ENCODE measurements around the gene LTO1. TPM values are rescaled to one million over a fixed set of nuclear protein-coding genes. Genes with fewer than 3 reads are reported as not detected.

LTO1 gene
- total and polyA plus RNA-seq, 2 experiments from 2014 or later = 20.1 to 23.3 TPM

DNA sequence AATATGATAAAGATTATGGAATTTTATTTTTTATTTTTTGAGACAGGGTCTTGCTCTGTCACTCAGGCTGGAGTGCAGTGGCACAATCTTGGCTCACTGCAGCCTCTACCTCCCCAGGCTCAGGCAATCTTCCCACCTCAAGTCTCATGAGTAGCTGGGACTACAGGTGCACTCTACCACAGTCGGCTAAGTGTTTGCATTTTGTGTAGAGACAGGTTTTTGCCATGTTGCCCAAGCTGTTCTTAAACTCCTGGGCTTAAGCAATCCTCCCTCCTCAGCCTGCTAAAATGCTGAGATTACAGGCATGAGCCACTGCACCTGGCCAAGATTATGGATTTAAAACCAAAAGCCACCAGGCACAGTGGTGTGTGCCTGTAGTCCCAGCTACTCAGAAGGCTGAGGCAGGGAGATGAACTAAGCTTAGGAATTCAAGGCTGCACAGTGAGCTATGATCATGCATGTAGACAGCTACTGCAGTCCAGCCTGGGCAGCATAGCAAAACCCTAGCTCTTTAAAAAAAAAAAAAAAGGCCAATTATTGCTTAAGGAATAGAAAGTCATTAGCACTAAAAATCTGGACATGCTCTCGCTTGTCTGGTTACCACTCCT, 54.4 kb downstream of the LTO1 start:
- Mint-ChIP-seq H3K4me1 (peaks cover 6% of the 10 kb centered on the region), H3K9me3 (no peaks in the 10 kb centered on the region; the same call in 2 of the 3 replicates), H3K4me3 (no peak overlapping the region), H3K36me3 (ENCODE audit: low read depth) (no peaks in the 10 kb centered on the region), H3K27me3 (ENCODE audit: insufficient read depth, low read depth, poor library complexity) (peaks cover 7% of the 10 kb centered on the region), H3K27ac (no peak overlapping the region)
- Histone ChIP-seq H4K20me1 (replicated peaks; ENCODE audit: insufficient read depth) (no peaks in the 10 kb centered on the region), H3K79me2 (replicated peaks; ENCODE audit: insufficient read depth) (no peaks in the 10 kb centered on the region), H3K36me3 (ENCODE audit: insufficient read depth) (no peaks in the 10 kb centered on the region), H3F3A (replicated peaks; ENCODE audit: low read depth) (no peaks in the 10 kb centered on the region), H3K27ac (ENCODE audit: low read depth) (no peak overlapping the region), H3K4me1 (ENCODE audit: insufficient read depth) (no peaks in the 10 kb centered on the region), H3K4me2 (no peak overlapping the region), H3K9me2 (ENCODE audit: insufficient read depth) (no peaks in the 10 kb centered on the region), H2AFZ (no peak overlapping the region), H3K4me3 (no peak overlapping the region), H3K27me3 (ENCODE audit: insufficient read depth) (no peaks in the 10 kb centered on the region)
- TF ChIP-seq, protein P1, sequence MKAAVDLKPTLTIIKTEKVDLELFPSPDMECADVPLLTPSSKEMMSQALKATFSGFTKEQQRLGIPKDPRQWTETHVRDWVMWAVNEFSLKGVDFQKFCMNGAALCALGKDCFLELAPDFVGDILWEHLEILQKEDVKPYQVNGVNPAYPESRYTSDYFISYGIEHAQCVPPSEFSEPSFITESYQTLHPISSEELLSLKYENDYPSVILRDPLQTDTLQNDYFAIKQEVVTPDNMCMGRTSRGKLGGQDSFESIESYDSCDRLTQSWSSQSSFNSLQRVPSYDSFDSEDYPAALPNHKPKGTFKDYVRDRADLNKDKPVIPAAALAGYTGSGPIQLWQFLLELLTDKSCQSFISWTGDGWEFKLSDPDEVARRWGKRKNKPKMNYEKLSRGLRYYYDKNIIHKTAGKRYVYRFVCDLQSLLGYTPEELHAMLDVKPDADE (IDR thresholded peaks at IDR 0.05) = no peak
- TF ChIP-seq EZH2 (IDR thresholded peaks at IDR 0.05; ENCODE audit: low read depth, unreplicated experiment) = no peak
- TF ChIP-seq ZNF462 (CRISPR knock-in tag; IDR thresholded peaks at IDR 0.05) = no peak
- TF ChIP-seq ZNF331 (CRISPR knock-in tag; IDR thresholded peaks at IDR 0.05; ENCODE audit: low read depth) = no peak
- TF ChIP-seq, protein P2, sequence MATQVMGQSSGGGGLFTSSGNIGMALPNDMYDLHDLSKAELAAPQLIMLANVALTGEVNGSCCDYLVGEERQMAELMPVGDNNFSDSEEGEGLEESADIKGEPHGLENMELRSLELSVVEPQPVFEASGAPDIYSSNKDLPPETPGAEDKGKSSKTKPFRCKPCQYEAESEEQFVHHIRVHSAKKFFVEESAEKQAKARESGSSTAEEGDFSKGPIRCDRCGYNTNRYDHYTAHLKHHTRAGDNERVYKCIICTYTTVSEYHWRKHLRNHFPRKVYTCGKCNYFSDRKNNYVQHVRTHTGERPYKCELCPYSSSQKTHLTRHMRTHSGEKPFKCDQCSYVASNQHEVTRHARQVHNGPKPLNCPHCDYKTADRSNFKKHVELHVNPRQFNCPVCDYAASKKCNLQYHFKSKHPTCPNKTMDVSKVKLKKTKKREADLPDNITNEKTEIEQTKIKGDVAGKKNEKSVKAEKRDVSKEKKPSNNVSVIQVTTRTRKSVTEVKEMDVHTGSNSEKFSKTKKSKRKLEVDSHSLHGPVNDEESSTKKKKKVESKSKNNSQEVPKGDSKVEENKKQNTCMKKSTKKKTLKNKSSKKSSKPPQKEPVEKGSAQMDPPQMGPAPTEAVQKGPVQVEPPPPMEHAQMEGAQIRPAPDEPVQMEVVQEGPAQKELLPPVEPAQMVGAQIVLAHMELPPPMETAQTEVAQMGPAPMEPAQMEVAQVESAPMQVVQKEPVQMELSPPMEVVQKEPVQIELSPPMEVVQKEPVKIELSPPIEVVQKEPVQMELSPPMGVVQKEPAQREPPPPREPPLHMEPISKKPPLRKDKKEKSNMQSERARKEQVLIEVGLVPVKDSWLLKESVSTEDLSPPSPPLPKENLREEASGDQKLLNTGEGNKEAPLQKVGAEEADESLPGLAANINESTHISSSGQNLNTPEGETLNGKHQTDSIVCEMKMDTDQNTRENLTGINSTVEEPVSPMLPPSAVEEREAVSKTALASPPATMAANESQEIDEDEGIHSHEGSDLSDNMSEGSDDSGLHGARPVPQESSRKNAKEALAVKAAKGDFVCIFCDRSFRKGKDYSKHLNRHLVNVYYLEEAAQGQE (IDR thresholded peaks at IDR 0.05; ENCODE audit: unreplicated experiment) = no peak
- no peak for TF ChIP-seq NANOG (IDR thresholded peaks at IDR 0.05; ENCODE audit: borderline replicate concordance)
- no peak for TF ChIP-seq JUNB (IDR thresholded peaks at IDR 0.05; ENCODE audit: unreplicated experiment)
- TF ChIP-seq POLR2AphosphoS5 (IDR thresholded peaks at IDR 0.05; ENCODE audit: low read depth) = no peak
- TF ChIP-seq CREB1 (CRISPR knock-in tag; IDR thresholded peaks at IDR 0.05; ENCODE audit: low read depth) = no peak
- no peak for DNase-seq (ENCODE audit: low spot score)
- ATAC-seq = no peak

Measured in GM23338 (cell line).